IMR-90 (cell line): ENCODE measurements around the gene RPL12. TPM values are rescaled to one million over a fixed set of nuclear protein-coding genes. Genes with fewer than 3 reads are reported as not detected.
"Not testable (repeated sequence)": the region's sequence is repeated elsewhere in the genome, so short reads cannot be mapped to it uniquely, and the experiment has no call there.

Source experiments
- ATAC-seq: fragments of 200-7000 bp; cut with Tn5 transposase; 2 replicates; pipeline ENCODE4 v1.9.1; 2020; ENCODE audit warnings: low read depth, mild to moderate bottlenecking, moderate library complexity
- BruUV-seq: library from RNA; stranded (reverse); fragments of 400-500 nt; replicated peaks from 2 replicates; lab custom pipeline; 2021; lab: Mats Ljungman, UMichigan
- CTCF ChIA-PET: fragments of 300-600 bp; formaldehyde crosslinking; extraction: SDS; loops from one replicate; lab custom pipeline; 2021; ENCODE audit warnings: antibody characterized with exemption; lab: Yijun Ruan, JAX
- POLR2A ChIA-PET: fragments of 300-600 bp; sonication (Branson Sonifier 250); formaldehyde crosslinking; loops from one replicate; lab custom pipeline; 2022; ENCODE audit warnings: antibody characterized with exemption; ENCODE audit not compliant: unreplicated experiment; lab: Charles Lee
- DNase-seq: peaks from one replicate; pipeline ENCODE4 v3.0.0; 2013
- H2AFZ ChIP-seq: replicated peaks from 2 replicates; pipeline ENCODE3; 2013; ENCODE audit warnings: low read length, mild to moderate bottlenecking; ENCODE audit not compliant: poor library complexity
- H2AK5ac ChIP-seq: 2 replicates; pipeline ENCODE4 v1.6.1; 2013; ENCODE audit warnings: low read depth, low read length, inconsistent platforms
- H2AK9ac ChIP-seq: replicated peaks from 2 replicates; pipeline ENCODE3; 2013; ENCODE audit warnings: mild to moderate bottlenecking, low read depth, low read length, moderate library complexity; ENCODE audit not compliant: poor library complexity
- H2BK120ac ChIP-seq: 2 replicates; pipeline ENCODE4 v1.6.1; 2013; ENCODE audit warnings: low read depth, low read length, inconsistent platforms
- H2BK15ac ChIP-seq: 3 replicates; pipeline ENCODE4 v1.6.1; 2013; ENCODE audit warnings: low read depth, low read length, inconsistent platforms
- H2BK20ac ChIP-seq: 2 replicates; pipeline ENCODE4 v1.6.1; 2013; ENCODE audit warnings: low read depth, mild to moderate bottlenecking, inconsistent platforms, low read length, moderate library complexity
- H2BK5ac ChIP-seq: 2 replicates; pipeline ENCODE4 v1.6.1; 2013; ENCODE audit warnings: mild to moderate bottlenecking, low read depth, low read length, inconsistent platforms; ENCODE audit not compliant: poor library complexity, severe bottlenecking
- H3K14ac ChIP-seq: replicated peaks from 2 replicates; pipeline ENCODE4 v1.6.1; 2013; ENCODE audit warnings: low read depth, low read length, inconsistent platforms
- H3K18ac ChIP-seq: 2 replicates; pipeline ENCODE4 v1.6.1; 2013; ENCODE audit warnings: low read depth, low read length, control low read depth
- H3K23ac ChIP-seq: 2 replicates; pipeline ENCODE4 v1.6.1; 2013; ENCODE audit warnings: low read depth, low read length, inconsistent platforms
- H3K27ac ChIP-seq: 2 replicates; pipeline ENCODE4 v1.5.1; 2013; ENCODE audit warnings: mild to moderate bottlenecking, control low read depth, low read length; ENCODE audit not compliant: insufficient read depth
- H3K27me3 ChIP-seq: 2 replicates; pipeline ENCODE4 v1.6.1; 2013; ENCODE audit warnings: low read length; ENCODE audit not compliant: control insufficient read depth, insufficient read depth
- H3K36me3 ChIP-seq: 2 replicates; pipeline ENCODE4 v1.6.1; 2013; ENCODE audit warnings: low read length, mixed read lengths; ENCODE audit not compliant: control insufficient read depth, insufficient read depth
- H3K4ac ChIP-seq: 2 replicates; pipeline ENCODE4 v1.6.1; 2013; ENCODE audit warnings: low read depth, low read length, inconsistent platforms
- H3K4me1 ChIP-seq: 2 replicates; pipeline ENCODE4 v1.6.1; 2013; ENCODE audit warnings: low read length, mixed read lengths; ENCODE audit not compliant: control insufficient read depth, insufficient read depth
- H3K4me2 ChIP-seq: 2 replicates; pipeline ENCODE4 v1.6.1; 2013; ENCODE audit warnings: low read depth, mild to moderate bottlenecking, control low read depth, low read length, moderate library complexity
- H3K4me3 ChIP-seq: 2 replicates; pipeline ENCODE4 v1.5.1; 2013; ENCODE audit warnings: low read depth, mild to moderate bottlenecking, control low read depth, low read length, moderate library complexity; ENCODE audit not compliant: insufficient read depth
- H3K56ac ChIP-seq: 2 replicates; pipeline ENCODE4 v1.6.1; 2013; ENCODE audit warnings: low read length, inconsistent platforms; ENCODE audit not compliant: insufficient read depth; ENCODE audit errors: extremely low read depth
- H3K79me1 ChIP-seq, 2 experiments: 2 replicates each; pipeline ENCODE4 v1.6.1; 2013; ENCODE audit warnings: low read length in 2 of 2, inconsistent platforms in 1 of 2, low read depth in 1 of 2
- H3K9ac ChIP-seq: 2 replicates; pipeline ENCODE4 v1.6.1; 2013; ENCODE audit warnings: low read depth, low read length, control low read depth
- H3K9me1 ChIP-seq: 2 replicates; pipeline ENCODE4 v1.6.1; 2013; ENCODE audit warnings: low read length, inconsistent platforms; ENCODE audit not compliant: insufficient read depth
- H3K9me3 ChIP-seq: 2 replicates; pipeline ENCODE4 v1.6.1; 2013; ENCODE audit warnings: low read length; ENCODE audit not compliant: control insufficient read depth, insufficient read depth
- H4K20me1 ChIP-seq: 2 replicates; pipeline ENCODE4 v1.6.1; 2013; ENCODE audit warnings: low read length, inconsistent platforms; ENCODE audit not compliant: insufficient read depth
- H4K5ac ChIP-seq: 2 replicates; pipeline ENCODE4 v1.6.1; 2013; ENCODE audit warnings: mild to moderate bottlenecking, low read depth, low read length, control low read depth
- H4K8ac ChIP-seq, 2 experiments: 2 replicates each; pipeline ENCODE4 v1.6.1; 2013; ENCODE audit warnings: low read depth in 2 of 2, low read length in 2 of 2, control low read depth in 1 of 2, inconsistent platforms in 1 of 2
- H4K91ac ChIP-seq: 2 replicates; pipeline ENCODE4 v1.6.1; 2013; ENCODE audit warnings: low read depth, low read length, inconsistent platforms; ENCODE audit not compliant: insufficient read depth
- CHD1 ChIP-seq: IDR thresholded peaks from 2 replicates; pipeline ENCODE4 v1.6.1; 2012; ENCODE audit warnings: low read depth, low read length, improper control_type of control experiment
- ELK1 ChIP-seq: fragments of 150-350 bp; IDR thresholded peaks from 2 replicates; pipeline ENCODE4 v1.6.1; 2016; ENCODE audit warnings: low read depth, mild to moderate bottlenecking, low read length, moderate library complexity, borderline replicate concordance
- MXI1 ChIP-seq: IDR thresholded peaks from 2 replicates; pipeline ENCODE4 v1.6.1; 2012; ENCODE audit warnings: low read depth, mild to moderate bottlenecking, low read length, moderate library complexity, borderline replicate concordance
- NFE2L2 ChIP-seq: fragments of 150-350 bp; IDR thresholded peaks from 2 replicates; pipeline ENCODE4 v1.6.1; 2016; ENCODE audit warnings: low read depth, mild to moderate bottlenecking, low read length
- RAD21 ChIP-seq: IDR thresholded peaks from 2 replicates; pipeline ENCODE4 v1.6.1; 2012; ENCODE audit warnings: low read length, improper control_type of control experiment
- WGBS, 2 experiments: methylation state at CpG; one replicate each; pipeline versions ENCODE4 v1.1.5 to v1.1.7; 2013; ENCODE audit warnings: missing lambda C conversion rate in 2 of 2; ENCODE audit not compliant: insufficient read length in 1 of 2; ENCODE audit errors: extremely low coverage in 2 of 2; 5-methylcytosine and 5-hydroxymethylcytosine counted together
- dilution Hi-C: fragments of 300-500 bp; cut with HindIII; formaldehyde crosslinking; loops from one replicate; pipeline ENCODE4 v1.14.3; 2018; ENCODE audit warnings: low sequenced_read_pairs; ENCODE audit not compliant: unreplicated experiment
- in situ Hi-C: fragments of 300-500 bp; cut with MboI; formaldehyde crosslinking; loops from 3 replicates; pipeline ENCODE4 v1.14.3; 2019; ENCODE audit warnings: low sequenced_read_pairs, inconsistent platforms, mixed read lengths
- intact Hi-C: fragments of 100-400 bp; cut with micrococcal nuclease; formaldehyde crosslinking; loops from 2 replicates; pipeline ENCODE4 v1.10.0; 2022
- polyA plus RNA-seq, 3 experiments: library from polyadenylated mRNA; depleted of rRNA; stranded (reverse); fragments of >200 nt; gene quantifications; 2 replicates each; pipeline ENCODE4 v1.2.3, GENCODE V29; 2012; ENCODE audit warnings: low replicate concordance in 1 of 3
- total RNA-seq: library from RNA; depleted of rRNA; stranded (reverse); fragments of >200 nt; gene quantifications from 2 replicates; pipeline ENCODE4 v1.2.3, GENCODE V29; 2012
- TF ChIP-seq, protein P1 (sequence below): fragments of 150-350 bp; IDR thresholded peaks from 2 replicates; pipeline ENCODE4 v1.6.1; 2017; ENCODE audit warnings: mild to moderate bottlenecking, antibody characterized with exemption, low read length, low read depth

Gene RPL12
- total and polyA plus RNA-seq, 2 of the 4 experiments (the other 2 are of a cell fraction) = 1,864 to 2,379 TPM

- no peaks in the 10 kb centered on the region; a peak in 1 of 4 replicates for H3K79me1 ChIP-seq
- TF ChIP-seq CHD1 (no peak), NFE2L2 (no peak), ELK1 (no peak), MXI1 (no peak), RAD21 (no peak)
- TF ChIP-seq, protein P1, sequence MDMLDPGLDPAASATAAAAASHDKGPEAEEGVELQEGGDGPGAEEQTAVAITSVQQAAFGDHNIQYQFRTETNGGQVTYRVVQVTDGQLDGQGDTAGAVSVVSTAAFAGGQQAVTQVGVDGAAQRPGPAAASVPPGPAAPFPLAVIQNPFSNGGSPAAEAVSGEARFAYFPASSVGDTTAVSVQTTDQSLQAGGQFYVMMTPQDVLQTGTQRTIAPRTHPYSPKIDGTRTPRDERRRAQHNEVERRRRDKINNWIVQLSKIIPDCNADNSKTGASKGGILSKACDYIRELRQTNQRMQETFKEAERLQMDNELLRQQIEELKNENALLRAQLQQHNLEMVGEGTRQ = no peak
- 94% methylated on average over 11 of the region's 14 CpGs; no CpG with 5 or more reads in 1 of the 2 experiments for WGBS, 2 experiments
- no peak overlapping the region for H2AK5ac ChIP-seq
- H4K91ac ChIP-seq = no peak overlapping the region
- dilution Hi-C loops = no loop called here
- peak overlapping the region; percentile 14 for H2AFZ ChIP-seq
- CTCF ChIA-PET = no interaction called here
- peaks cover 28% of the 10 kb centered on the region for H3K36me3 ChIP-seq
- H2BK120ac ChIP-seq = no peak overlapping the region
- no peak overlapping the region for H2BK15ac ChIP-seq
- peaks cover 6% of the 10 kb centered on the region for H3K4me1 ChIP-seq
- H4K8ac ChIP-seq = no peak overlapping the region
- intact Hi-C loops = no loop called here
- no peak overlapping the region for H3K4ac ChIP-seq
- H3K23ac ChIP-seq = no peak overlapping the region
- BruUV-seq = no TSS peak
- no peak overlapping the region for H3K4me2 ChIP-seq
- POLR2A ChIA-PET = no interaction called here
- no peak overlapping the region for H2BK5ac ChIP-seq
- H4K20me1 ChIP-seq = no peaks in the 10 kb centered on the region
- no peak overlapping the region for H4K5ac ChIP-seq
- no peaks in the 10 kb centered on the region; the same call in 1 of the 2 replicates for H3K9me1 ChIP-seq
- no peak overlapping the region for H3K18ac ChIP-seq
- no peak overlapping the region for H3K14ac ChIP-seq
- H3K27me3 ChIP-seq = no peaks in the 10 kb centered on the region
- H3K4me3 ChIP-seq = no peak overlapping the region
- H3K27ac ChIP-seq = no peak overlapping the region
- ATAC-seq = no peak
- no peak for DNase-seq
- no peak overlapping the region for H3K56ac ChIP-seq
- no peak overlapping the region for H2BK20ac ChIP-seq
- peak overlapping the region; percentile 42 for H2AK9ac ChIP-seq
- H3K9me3 ChIP-seq = no peaks in the 10 kb centered on the region
- in situ Hi-C loops = no loop called here
- no peak overlapping the region for H3K9ac ChIP-seq
These were observed 16.4 kb upstream of the RPL12 start for GRCh38 chr9:127467621-127468020.

DNA sequence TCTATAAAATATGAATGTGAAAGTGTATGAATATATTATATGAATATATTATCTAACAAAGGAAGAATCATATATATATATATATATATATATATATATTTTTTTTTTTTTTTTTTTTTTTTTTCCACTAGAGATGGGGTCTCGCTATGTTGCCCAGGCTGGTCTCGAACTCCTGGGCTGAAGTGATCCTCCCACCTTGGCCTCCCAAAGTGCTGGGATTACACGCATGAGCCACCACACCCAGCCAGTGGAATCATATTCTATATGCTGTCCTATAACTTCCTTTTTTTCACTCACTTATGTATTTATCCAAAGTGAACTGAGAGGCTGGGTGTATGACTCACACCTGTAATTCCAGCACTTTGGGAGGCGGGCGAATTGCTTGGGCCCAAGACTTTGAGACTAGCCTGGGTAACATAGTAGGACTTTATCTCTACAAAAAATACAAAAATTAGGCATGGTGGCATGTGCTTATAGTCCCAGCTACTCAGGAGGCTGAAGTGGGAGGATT, 15.3 kb upstream of the RPL12 start:
- H3K27me3 ChIP-seq, ATAC-seq, H2BK20ac ChIP-seq, DNase-seq, H2BK15ac ChIP-seq, H4K5ac ChIP-seq, H4K91ac ChIP-seq, H3K4me1 ChIP-seq, H4K8ac ChIP-seq, H3K23ac ChIP-seq, in situ Hi-C loops, H2AFZ ChIP-seq, H3K4me2 ChIP-seq, H2AK5ac ChIP-seq, H3K9ac ChIP-seq, BruUV-seq, H3K18ac ChIP-seq, dilution Hi-C loops, H3K56ac ChIP-seq, H3K4me3 ChIP-seq, intact Hi-C loops, H3K9me1 ChIP-seq, H3K79me1 ChIP-seq, H3K9me3 ChIP-seq, H2BK5ac ChIP-seq, H3K14ac ChIP-seq, H2BK120ac ChIP-seq, H3K27ac ChIP-seq, H3K4ac ChIP-seq, H4K20me1 ChIP-seq, H2AK9ac ChIP-seq: not testable (repeated sequence)
- peaks cover 37% of the 10 kb centered on the region for H3K36me3 ChIP-seq
- WGBS, 2 experiments = no CpG with 5 or more reads among the region's 5 CpGs
- ChIA-PET POLR2A (interaction anchor here (0.6 kb wide), 1 partner anchor 449 kb away, joined by 5 read pairs; no protein-coding TSS in a partner anchor), CTCF (interaction anchor here (0.6 kb wide), 1 partner anchor 10 kb away, joined by 3 read pairs; no protein-coding TSS in a partner anchor)
